ENCODE measurements around the gene CEMIP2.

Gene CEMIP2

DNA sequence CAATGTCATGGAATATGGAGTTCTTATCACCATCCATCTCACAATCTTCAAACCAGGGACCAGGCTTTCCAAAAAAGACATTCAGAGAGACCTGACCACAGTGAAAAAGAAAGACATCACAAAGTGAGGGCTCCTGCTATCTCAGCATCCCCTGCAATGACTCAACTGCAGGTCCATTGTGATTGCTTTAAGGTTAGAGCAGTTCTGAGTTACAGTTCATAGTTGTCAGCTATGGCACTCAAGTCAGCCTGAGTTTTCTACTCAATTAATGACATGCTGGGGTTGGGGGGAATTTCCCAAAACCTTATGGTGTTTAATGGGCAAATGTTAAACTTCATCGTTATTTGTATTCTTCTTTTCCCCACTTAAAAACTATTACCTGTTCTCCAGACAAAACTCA, 58.9 kb downstream of the CEMIP2 start:
- CTCF ChIA-PET, result no interaction called here
- POLR2A ChIA-PET, result no interaction called here
- TF ChIP-seq, protein P1, sequence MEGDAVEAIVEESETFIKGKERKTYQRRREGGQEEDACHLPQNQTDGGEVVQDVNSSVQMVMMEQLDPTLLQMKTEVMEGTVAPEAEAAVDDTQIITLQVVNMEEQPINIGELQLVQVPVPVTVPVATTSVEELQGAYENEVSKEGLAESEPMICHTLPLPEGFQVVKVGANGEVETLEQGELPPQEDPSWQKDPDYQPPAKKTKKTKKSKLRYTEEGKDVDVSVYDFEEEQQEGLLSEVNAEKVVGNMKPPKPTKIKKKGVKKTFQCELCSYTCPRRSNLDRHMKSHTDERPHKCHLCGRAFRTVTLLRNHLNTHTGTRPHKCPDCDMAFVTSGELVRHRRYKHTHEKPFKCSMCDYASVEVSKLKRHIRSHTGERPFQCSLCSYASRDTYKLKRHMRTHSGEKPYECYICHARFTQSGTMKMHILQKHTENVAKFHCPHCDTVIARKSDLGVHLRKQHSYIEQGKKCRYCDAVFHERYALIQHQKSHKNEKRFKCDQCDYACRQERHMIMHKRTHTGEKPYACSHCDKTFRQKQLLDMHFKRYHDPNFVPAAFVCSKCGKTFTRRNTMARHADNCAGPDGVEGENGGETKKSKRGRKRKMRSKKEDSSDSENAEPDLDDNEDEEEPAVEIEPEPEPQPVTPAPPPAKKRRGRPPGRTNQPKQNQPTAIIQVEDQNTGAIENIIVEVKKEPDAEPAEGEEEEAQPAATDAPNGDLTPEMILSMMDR (IDR thresholded peaks at IDR 0.05; ENCODE audit: control extremely low read depth, extremely low read depth, low read depth, missing control alignments), result no peak
- DNase-seq (ENCODE audit: extremely low spot score), result no peak

DNA sequence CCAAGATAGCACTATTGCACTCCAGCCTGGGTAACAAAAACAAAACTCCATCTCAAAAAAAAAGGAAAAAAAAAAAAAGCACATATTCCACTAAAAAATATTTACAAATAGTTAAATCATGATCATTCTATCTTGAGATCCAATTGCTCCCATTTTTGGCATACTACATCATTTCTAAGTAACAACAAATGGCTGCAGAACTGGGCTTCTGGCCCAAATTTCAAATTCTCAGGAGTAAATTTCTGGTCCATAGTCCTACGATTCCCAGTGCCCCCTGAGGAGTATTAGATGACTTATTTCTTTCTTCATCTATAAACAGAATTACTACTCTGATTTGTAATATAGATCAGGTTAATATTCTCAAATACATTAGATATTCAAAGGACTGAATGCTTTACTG, 62.1 kb downstream of the CEMIP2 start:
- no peak for DNase-seq (ENCODE audit: extremely low spot score)
- ChIA-PET CTCF (no interaction called here), POLR2A (no interaction called here)
- TF ChIP-seq, protein P1 (IDR thresholded peaks at IDR 0.05; ENCODE audit: control extremely low read depth, extremely low read depth, low read depth, missing control alignments), result no peak

DNA sequence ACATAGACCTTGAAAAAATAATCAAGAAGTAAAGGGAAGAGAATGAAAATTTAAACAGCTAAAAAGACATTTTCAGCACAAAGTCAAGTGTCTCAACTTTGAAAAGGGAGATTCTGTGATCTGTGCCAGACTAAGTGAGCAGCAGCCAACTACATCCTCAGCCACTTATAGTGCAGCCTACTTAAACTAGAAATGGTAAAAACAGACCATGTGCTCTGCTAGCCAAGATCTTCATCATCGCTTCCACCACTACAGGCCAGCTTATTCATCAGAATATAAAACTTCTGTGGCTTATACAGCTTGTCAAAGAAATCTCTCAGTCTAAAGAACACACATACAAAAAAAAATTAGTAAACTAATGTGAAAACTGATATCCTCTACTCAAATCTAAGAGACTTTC, 63.5 kb downstream of the CEMIP2 start:
- ChIA-PET POLR2A (no interaction called here), CTCF (interaction anchor here (1.2 to 1.9 kb wide), 2 partner anchors 9 to 15 kb away, joined by 3 to 6 read pairs; no protein-coding TSS in a partner anchor)
- DNase-seq (ENCODE audit: extremely low spot score), result no peak
- TF ChIP-seq, protein P1 (IDR thresholded peaks at IDR 0.05; ENCODE audit: control extremely low read depth, extremely low read depth, low read depth, missing control alignments), result no peak

DNA sequence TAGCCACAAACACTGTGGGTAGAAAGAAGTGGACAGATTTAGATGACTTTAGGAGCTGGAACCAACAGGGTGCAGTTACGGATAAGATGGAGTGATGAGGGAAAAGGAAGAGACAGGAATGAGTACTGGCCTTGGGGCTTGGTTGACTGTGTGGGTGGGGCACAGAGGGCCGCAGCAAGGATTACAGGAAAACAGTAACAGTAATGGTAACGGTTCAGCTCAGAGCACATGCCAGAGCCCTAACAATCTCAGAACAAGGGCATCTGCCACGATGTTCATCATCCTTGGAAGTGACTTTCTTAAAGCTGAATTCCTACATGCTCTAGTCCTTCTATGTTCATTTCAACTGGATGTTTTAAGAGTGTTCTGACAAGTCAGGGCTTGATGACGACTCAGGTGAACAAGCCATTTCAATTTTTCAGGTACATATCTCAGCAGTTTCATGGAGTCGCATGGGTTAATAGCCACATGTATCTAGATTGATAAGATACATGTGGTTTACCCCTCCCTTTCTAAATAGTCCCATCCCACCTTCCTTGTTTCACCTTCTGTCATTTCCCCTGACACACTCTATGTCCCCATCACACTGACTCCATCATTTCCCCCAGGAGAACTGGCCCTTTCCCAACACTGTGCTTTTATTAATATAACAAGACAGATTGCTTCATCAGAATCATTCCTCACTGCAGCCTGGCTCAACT, 65.0 kb downstream of the CEMIP2 start:
- POLR2A ChIA-PET, result no interaction called here
- CTCF ChIA-PET, result interaction anchor here (1.0 to 1.9 kb wide), 3 partner anchors 11 to 75 kb away, joined by 3 to 6 read pairs (median 3); no protein-coding TSS in a partner anchor
- DNase-seq (ENCODE audit: extremely low spot score), result no peak
- TF ChIP-seq, protein P1 (IDR thresholded peaks at IDR 0.05; ENCODE audit: control extremely low read depth, extremely low read depth, low read depth, missing control alignments), result no peak

DNA sequence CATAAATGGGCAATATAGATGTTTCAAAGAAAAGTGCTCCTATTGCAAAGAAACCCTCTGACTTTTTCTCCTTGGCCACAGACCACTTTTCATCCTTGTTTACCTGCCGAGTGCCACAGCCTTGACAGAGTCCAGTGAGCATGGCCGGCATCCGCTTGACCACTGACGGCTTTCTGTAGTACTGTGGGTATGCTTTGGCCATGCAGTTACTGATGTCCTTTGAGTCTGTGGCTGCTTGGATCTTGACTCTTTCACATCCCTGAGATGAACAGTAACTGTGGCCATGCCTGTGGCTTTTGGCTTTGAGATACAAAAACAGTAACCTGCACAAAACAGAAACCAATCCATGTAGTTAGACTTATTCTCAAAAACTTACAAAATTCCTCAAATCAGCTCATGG, 70.4 kb downstream of the CEMIP2 start:
- TF ChIP-seq, protein P1 (IDR thresholded peaks at IDR 0.05; ENCODE audit: control extremely low read depth, extremely low read depth, low read depth, missing control alignments), result no peak
- CTCF ChIA-PET, result interaction anchor here (1.5 kb wide), 1 partner anchor 18 kb away, joined by 4 read pairs; no protein-coding TSS in a partner anchor
- POLR2A ChIA-PET, result no interaction called here
- DNase-seq (ENCODE audit: extremely low spot score), result no peak

DNA sequence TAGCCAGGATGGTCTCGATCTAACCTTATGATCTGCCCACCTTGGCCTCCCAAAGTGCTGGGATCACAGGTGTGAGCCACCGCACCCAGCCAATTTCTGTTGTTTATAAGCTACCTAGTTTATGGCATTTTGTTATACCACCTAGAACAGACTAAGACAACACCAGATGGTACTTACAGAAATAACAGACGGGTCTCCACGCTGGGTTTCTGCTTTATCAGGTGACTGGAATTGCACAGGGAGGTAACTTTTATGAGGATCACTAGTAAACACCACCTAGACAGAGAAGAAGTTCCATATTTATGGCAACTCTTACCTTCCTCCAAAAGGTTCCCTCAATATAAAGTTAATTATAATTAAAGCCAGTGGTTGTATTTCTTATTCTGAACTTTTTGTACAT, 74.0 kb downstream of the CEMIP2 start:
- ChIA-PET CTCF (interaction anchor here (1.6 kb wide), 1 partner anchor 13 kb away, joined by 6 read pairs; no protein-coding TSS in a partner anchor), POLR2A (no interaction called here)
- TF ChIP-seq, protein P1 (IDR thresholded peaks at IDR 0.05; ENCODE audit: control extremely low read depth, extremely low read depth, low read depth, missing control alignments), result no peak
- DNase-seq (ENCODE audit: extremely low spot score), result no peak
